Aortic smooth muscle cell (primary cell): ENCODE measurements around the gene ALDOB. TPM values are rescaled to one million over a fixed set of nuclear protein-coding genes. Genes with fewer than 3 reads are reported as not detected.

Experiments
- total RNA-seq: library from RNA; depleted of rRNA; stranded (reverse); fragments of >200 nt; gene quantifications from 2 replicates; pipeline ENCODE4 v1.2.3, GENCODE V29; 2014

ALDOB gene
- total RNA-seq, result not detected in 2 replicates

GRCh38 chr9:101435601-101436079 lies at the start of gene ALDOB:
TSS of gene ALDOB (minus strand) at chr9:101435774. CDS start at chr9:101430887, 4,887 bp downstream.

GRCh38 chr9:101398068-101398929 lies 37.3 kb downstream of the ALDOB start, which contains the start of the genes MRPL50 and ZNF189:
TSS of gene MRPL50 (minus strand) at chr9:101398618. CDS start at chr9:101398592, 26 bp downstream.
TSS of gene ZNF189 (plus strand) at chr9:101398851. CDS start at chr9:101399157, 306 bp downstream.

GRCh38 chr9:101384873-101385536 lies 50.6 kb downstream of the ALDOB start, which contains the start of gene BAAT:
TSS of gene BAAT (minus strand) at chr9:101385006. CDS start at chr9:101371404, 13,602 bp downstream.

Other genes with a start within 250 kb of the ALDOB start
- not detected in 2 replicates for gene BAAT, start 50.8 kb downstream of the ALDOB start, total RNA-seq
- 10.3 and 11.9 TPM in 2 replicates for gene MRPL50, start 37.2 kb downstream of the ALDOB start, total RNA-seq
- 16.9 and 18.2 TPM in 2 replicates for gene ZNF189, start 36.9 kb downstream of the ALDOB start, total RNA-seq
- gene RNF20, start 98.1 kb upstream of the ALDOB start, total RNA-seq, result 34.7 and 36.6 TPM in 2 replicates
- gene PPP3R2, start 159.2 kb upstream of the ALDOB start, total RNA-seq, result not detected in 2 replicates